GM18520 (cell line): ENCODE data around the gene ZCCHC10.
"Not testable (repeated sequence)": the region's sequence is repeated elsewhere in the genome, so short reads cannot be mapped to it uniquely, and the experiment has no call there.

Experiments used
- ATAC-seq: cut with Tn5 transposase; IDR thresholded peaks from one replicate; pipeline ENCODE4 v1.9.1; 2021; ENCODE audit not compliant: unreplicated experiment

Gene ZCCHC10

DNA sequence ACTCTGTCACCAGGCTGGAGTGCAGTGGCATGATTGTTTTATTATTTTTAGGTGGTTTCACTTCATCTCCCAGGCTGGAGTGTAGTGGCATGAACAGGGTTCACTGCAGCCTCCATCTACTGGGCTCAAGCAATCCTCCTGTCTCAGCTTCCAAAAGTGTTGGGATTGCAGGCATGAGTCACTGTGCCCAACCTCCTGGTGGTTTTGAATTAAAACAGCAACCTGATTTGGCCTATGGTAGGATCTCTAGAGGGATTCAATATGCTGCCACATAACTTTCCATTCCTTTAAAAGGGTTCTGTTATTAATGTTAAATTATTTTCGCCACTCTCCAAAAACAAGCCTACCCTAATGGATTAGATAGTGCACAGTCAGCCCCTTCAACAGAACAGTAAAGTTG, 15.6 kb upstream of the ZCCHC10 start:
- ATAC-seq: no peak

- ATAC-seq: no peak
These were observed 14.9 kb upstream of the ZCCHC10 start for GRCh38 chr5:133041157-133041784.

GRCh38 chr5:133036677-133037076, 10.3 kb upstream of the ZCCHC10 start:
- not testable (repeated sequence) for ATAC-seq

DNA sequence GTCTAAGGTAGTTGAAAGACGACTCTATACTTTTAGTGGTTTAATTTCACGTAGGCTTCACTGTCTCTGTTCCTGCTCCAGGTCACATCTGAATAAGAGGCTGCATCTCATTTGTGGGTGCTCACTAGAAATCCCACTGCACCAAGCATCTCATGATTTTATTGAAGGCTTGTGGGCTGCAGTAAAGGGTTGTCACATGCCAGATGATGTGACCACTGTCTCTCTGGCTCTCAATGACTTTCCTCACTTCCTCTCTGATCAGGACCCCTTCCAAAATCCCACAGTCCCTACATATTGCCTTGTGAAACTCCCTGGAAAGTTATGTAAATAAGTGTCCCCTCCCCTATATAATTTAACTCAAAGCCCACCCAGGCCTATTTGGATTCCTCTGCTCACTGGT, 8.9 kb upstream of the ZCCHC10 start:
- ATAC-seq: no peak

DNA sequence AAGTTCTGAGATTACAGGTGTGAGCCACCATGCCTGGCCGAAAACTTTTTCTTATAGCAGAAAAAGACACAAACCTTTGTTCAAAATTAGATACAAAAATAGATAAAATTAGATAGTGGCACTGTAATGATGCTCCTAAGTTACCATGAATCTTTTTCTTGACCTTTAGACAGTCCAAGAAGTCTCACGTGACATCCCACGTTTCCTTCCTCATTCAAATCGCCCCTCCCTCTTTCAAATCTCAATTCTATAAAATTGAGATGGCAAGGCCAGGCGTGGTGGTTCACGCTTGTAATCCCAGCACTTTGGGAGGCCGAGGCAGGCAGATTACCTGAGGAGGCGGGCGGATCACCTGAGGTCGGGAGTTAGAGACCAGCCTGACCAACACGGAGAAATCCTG, 7.7 kb upstream of the ZCCHC10 start:
- no peak for ATAC-seq

- no peak for ATAC-seq
These were observed 6.7 kb upstream of the ZCCHC10 start for GRCh38 chr5:133032852-133033742.

DNA sequence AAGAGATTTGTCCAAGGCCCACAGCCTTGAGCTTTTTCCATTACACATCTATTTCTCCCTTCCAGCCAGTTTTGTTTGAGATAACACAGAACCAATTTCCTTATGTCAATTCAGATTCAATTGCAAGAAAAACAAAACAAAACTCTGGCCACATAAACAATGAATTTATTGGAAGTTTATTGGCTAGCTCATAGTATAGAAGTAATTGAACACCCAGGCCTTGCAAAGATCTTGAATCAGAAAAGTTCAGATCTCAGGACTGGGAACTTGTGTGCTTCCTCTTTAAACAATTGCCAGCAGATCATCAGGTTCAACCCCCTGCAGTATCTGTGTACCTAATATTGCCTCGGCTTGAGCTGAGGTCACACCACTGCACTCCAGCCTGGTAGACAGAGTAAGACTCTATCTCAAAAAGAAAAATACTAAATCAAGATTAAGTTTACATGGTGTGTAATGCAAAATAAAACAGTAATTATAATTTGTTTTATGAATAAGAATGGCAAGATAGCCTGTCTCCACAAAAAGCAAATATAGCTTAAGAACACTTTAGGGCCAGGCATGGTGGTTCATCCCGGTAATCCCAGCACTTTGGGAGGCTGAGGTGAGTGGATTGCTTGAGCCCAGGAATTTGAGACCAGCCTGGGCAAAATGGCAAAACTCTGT, 4.1 kb upstream of the ZCCHC10 start:
- no peak for ATAC-seq

DNA sequence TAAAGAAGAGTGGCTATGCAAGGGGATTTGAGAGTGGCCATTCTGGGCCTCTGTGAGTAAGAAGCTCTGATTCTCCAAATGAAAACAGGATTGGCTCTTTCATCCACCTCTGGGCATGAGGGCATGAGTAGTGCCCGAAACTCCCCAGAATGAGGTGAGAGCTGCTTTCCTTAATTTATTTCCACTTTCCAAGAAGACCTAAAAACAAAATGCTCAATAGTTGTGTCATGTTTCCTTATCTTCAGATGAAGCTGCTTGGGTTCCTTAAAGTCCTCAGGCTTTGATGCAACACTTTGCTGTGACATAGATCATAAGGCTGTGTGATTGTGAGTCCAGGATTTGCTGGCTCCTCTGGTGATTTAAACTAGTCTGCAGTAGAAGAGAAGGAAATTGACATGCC, 3.1 kb upstream of the ZCCHC10 start:
- no peak for ATAC-seq

DNA sequence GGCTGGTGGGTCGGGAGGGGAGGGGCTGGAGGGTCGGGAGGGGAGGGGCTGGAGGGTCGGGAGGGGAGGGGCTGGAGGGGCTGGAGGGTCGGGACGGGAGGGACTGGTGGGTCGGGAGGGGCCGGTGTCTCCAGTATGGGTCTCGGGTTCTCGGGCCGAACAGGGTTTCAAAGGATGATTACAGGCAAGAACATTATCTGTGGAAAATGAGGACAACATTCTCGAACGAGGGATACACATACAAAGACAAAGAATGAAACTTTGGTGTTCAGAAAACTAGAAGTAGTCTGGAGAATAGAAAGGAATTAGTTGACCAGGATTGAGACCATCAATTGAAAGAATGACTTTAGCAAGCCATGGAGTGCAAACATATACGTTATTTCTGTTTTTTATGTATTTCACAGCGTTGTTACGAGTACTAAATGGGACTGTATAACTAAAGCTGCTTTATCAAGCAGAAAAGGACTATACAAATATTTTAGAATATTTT, 360 bp upstream of the ZCCHC10 start:
- no peak for ATAC-seq

DNA sequence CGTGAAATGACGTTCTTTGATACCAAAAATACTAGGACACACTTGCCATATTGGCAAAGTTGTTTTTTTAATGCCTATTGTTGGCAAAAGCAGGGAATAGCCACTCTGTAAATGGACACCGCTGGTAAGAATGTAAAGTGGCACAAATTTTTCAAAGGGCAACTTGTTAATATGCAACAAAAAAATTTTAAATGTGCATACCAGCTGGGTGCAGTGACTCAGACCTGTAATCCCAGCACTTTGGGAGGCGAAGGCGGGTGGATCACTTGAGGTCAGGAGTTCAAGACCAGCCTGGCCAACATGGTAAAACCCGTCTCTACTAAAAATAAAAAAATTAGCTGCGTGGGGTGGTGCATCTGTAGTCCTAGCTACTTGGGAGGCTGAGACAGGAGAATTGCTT, 6.9 kb downstream of the ZCCHC10 start:
- ATAC-seq: not testable (repeated sequence)

GRCh38 chr5:133017964-133018363, 8.4 kb downstream of the ZCCHC10 start:
- ATAC-seq: no peak

DNA sequence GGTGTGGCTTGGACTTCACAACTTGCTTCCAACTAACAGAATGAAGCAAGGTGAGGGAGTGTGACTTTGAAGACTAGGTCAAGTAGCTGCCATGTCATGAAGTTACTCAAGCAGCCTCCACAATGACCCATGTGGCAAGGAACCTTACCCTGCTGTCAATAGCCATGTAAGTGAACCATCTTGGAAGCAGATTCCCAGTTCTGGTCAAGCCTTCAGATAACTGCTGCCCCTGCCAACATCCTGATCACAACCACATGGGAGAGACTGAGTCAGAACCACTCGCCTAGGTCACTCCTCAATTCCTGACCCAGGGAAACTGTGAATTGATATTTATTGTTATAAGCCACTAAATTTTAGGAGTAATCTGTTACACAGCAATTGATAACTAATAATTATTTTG, 10.9 kb downstream of the ZCCHC10 start:
- no peak for ATAC-seq

GRCh38 chr5:133008455-133008854, 17.9 kb downstream of the ZCCHC10 start:
- not testable (repeated sequence) for ATAC-seq

DNA sequence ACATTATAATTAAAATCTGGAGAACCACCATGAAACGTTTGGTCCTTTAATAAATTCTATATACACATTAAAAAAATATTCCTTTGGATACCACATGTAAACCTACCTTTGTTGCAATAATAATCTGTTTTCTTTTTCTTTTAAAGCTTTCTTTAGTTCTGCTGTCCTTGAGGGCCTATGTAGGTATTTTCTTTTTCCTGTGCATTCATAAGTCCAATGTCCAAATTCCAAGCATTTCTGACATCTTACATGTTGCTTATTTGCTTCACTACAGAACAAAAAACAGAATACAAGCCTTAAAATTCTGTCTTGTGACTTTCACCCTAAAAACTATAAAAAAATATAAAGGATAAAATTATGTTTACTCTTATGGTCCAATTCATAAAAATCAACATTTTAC, 19.7 kb downstream of the ZCCHC10 start:
- no peak for ATAC-seq

DNA sequence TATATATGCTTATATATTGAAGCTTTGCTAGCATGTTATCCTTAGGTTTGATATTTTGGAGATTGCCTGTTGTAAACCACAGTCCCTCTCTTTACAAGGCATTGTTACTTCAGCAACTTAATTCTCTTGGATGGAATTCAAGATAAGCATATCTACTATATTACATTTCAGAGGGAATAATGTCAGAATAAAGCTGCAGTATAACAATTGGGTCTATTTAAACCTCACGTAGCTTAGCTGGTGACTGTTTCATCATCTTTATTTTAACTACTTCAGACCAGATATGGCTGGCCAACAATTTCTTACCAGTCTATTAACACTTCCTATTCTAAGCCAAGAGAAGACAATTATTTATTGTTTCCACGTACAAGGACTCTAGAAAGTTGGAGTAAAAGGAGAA, 27.1 kb downstream of the ZCCHC10 start:
- no peak for ATAC-seq

- no peak for ATAC-seq
These were observed 27.8 kb downstream of the ZCCHC10 start for GRCh38 chr5:132998556-132998955.

GRCh38 chr5:132996307-132996706, 30.0 kb downstream of the ZCCHC10 start:
- no peak for ATAC-seq

- ATAC-seq: no peak
These were observed 38.6 kb downstream of the ZCCHC10 start for GRCh38 chr5:132987531-132988408.

- ATAC-seq: not testable (repeated sequence)
These were observed 43.4 kb downstream of the ZCCHC10 start for GRCh38 chr5:132982971-132983370.

DNA sequence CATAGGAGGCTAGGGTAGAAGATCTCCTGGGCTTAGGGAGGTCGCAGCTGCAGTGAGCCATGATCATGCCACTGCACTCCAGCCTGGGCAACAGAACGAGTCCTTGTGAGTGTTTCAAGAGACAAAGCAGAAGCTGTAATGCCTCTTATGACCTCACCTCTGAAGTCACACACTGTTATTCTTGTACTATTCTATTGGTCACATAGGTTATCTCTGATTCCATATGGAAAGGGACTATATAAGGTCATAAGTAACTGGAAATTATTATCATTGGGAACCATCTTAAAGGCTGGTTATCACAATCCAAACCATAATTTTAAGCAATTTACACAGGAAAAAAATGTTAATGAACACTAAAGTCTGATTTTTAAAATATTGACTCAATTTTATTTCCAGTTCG, 45.1 kb downstream of the ZCCHC10 start:
- no peak for ATAC-seq

DNA sequence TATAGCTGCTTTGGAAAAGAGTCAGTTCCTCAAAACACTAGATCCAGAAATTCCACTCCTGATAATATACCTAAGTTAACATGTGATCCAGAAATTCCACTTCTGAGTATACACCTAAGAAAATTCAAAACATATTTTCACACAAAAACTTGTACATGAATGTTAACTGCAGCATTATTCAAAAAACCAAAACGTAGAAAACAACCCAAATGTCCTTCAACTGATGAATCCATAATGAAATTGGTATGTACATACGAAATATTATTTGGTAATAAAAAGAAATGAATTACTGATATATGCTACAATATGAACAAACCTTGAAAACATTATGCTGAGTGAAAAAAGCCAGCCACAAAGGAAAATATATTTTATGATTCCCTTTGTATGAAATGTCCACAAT, 46.4 kb downstream of the ZCCHC10 start:
- ATAC-seq: no peak
